ENCODE measurements around the gene EML6. TPM values are rescaled to one million over a fixed set of nuclear protein-coding genes. Genes with fewer than 3 reads are reported as not detected.

EML6 gene
- total and polyA plus RNA-seq, 2 of the 13 experiments (the other 11 are each of a cell fraction or from before 2014, with no cell fraction given), result 17.2 to 32.4 TPM

DNA sequence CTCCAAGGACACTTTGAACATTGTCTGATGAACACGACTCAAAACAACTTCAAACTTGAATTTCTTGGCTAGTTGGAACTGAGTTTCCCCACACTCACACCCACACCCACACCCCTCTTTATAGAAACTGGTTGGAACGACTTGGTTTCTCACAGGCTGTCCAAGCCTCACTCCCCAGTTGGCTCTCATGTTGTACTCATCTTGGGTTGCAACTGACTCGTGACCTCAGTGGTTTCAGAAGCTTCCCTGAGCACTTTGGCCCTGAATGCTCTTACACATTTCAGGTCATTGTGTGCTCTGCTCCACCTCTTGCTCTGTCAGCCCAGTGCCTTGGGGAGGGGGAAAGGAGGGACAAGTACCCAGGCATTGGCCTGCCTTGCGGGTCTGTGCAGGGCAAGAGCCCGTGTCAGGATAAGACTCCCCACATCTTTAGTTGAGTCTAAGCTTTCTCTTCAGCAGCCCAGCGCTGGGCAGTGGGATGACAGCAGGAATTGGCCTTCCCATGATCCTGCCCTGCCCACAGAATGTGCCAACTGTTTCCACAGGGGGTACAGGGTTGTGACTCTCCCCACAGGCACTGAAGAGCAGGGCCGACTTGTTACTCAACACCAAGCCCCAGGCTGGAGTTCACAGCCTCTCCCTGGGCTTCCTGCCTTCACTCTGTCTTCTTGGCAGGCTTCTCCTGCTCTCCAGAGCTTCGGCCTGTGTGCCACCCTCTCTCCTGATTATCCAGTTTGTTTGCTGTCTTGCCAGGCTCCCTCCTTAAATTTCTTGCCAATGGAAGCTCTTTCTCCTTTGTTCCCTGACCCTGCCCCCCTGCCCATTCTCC is 222.1 kb downstream of the EML6 start:
- ChIA-PET POLR2A (no interaction called here), CTCF (ENCODE audit: low intra/inter-chr PET ratio, low total read pairs) (no interaction called here)
- Histone ChIP-seq H3K4me2 (ENCODE audit: low read depth, low read length) (peak overlapping the region; percentile 26), H3K9me3 (ENCODE audit: low read length) (no peaks in the 10 kb centered on the region), H3K27me3 (ENCODE audit: control insufficient read depth in 1 of 2, insufficient read depth in 2 of 2, low read length in 2 of 2) (no peaks in the 10 kb centered on the region), H3K4me1 (ENCODE audit: insufficient read depth, low read length) (peaks cover 25% of the 10 kb centered on the region), H3K4me3 (replicated peaks in 1 of 3; ENCODE audit: insufficient read depth in 1 of 3, low read depth in 2 of 3, low read length in 3 of 3) (no peak overlapping the region; a peak in 1 of 6 replicates), H3K36me3 (replicated peaks in 1 of 2; ENCODE audit: control insufficient read depth in 1 of 2, insufficient read depth in 2 of 2, low read length in 2 of 2) (no peaks in the 10 kb centered on the region), H3K27ac (ENCODE audit: extremely low read length, insufficient read depth, low read length) (no peak overlapping the region), H3K9ac (ENCODE audit: insufficient read depth, low read depth, low read length) (peak overlapping the region; percentile 23), H4K20me1 (ENCODE audit: insufficient read depth, low read length) (no peaks in the 10 kb centered on the region), H2AFZ (ENCODE audit: low read length) (peak overlapping the region; percentile 5), H3K79me2 (ENCODE audit: insufficient read depth, low read length) (no peaks in the 10 kb centered on the region)
- DNase-seq (ENCODE audit: low spot score) (peak; percentile 45), FAIRE-seq (peak; percentile 58), ATAC-seq (peak; percentile 66)
- TF ChIP-seq ZNF619 (CRISPR knock-in tag; IDR thresholded peaks at IDR 0.05) (0 out of 2 replicates have a peak, but pooled peaks have one; percentile 31), ZSCAN29 (CRISPR knock-in tag; conservative IDR thresholded peaks at IDR 0.05) (no peak), CCDC6 (CRISPR knock-in tag; IDR thresholded peaks at IDR 0.05) (no peak), KLF6 (CRISPR knock-in tag; IDR thresholded peaks at IDR 0.05) (no peak), CHCHD3 (CRISPR knock-in tag; IDR thresholded peaks at IDR 0.05) (0 out of 2 replicates have a peak, but pooled peaks have one; percentile 44), MTA3 (CRISPR knock-in tag; IDR thresholded peaks at IDR 0.05) (no peak), TCF12 (IDR thresholded peaks at IDR 0.05) (no peak), TCF12 (CRISPR knock-in tag; IDR thresholded peaks at IDR 0.05) (0 out of 2 replicates have a peak, but pooled peaks have one; percentile 28), MTF2 (CRISPR knock-in tag; IDR thresholded peaks at IDR 0.05; ENCODE audit: borderline replicate concordance) (no peak)
- TF ChIP-seq, protein P1, sequence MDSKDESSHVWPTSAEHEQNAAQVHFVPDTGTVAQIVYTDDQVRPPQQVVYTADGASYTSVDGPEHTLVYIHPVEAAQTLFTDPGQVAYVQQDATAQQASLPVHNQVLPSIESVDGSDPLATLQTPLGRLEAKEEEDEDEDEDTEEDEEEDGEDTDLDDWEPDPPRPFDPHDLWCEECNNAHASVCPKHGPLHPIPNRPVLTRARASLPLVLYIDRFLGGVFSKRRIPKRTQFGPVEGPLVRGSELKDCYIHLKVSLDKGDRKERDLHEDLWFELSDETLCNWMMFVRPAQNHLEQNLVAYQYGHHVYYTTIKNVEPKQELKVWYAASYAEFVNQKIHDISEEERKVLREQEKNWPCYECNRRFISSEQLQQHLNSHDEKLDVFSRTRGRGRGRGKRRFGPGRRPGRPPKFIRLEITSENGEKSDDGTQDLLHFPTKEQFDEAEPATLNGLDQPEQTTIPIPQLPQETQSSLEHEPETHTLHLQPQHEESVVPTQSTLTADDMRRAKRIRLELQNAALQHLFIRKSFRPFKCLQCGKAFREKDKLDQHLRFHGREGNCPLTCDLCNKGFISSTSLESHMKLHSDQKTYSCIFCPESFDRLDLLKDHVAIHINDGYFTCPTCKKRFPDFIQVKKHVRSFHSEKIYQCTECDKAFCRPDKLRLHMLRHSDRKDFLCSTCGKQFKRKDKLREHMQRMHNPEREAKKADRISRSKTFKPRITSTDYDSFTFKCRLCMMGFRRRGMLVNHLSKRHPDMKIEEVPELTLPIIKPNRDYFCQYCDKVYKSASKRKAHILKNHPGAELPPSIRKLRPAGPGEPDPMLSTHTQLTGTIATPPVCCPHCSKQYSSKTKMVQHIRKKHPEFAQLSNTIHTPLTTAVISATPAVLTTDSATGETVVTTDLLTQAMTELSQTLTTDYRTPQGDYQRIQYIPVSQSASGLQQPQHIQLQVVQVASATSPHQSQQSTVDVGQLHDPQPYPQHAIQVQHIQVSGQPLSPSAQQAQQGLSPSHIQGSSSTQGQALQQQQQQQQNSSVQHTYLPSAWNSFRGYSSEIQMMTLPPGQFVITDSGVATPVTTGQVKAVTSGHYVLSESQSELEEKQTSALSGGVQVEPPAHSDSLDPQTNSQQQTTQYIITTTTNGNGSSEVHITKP (CRISPR knock-in tag; IDR thresholded peaks at IDR 0.05; ENCODE audit: low read depth), result peak; percentile 67; the same call in 1 of the 2 replicates
- TF ChIP-seq, protein P2, sequence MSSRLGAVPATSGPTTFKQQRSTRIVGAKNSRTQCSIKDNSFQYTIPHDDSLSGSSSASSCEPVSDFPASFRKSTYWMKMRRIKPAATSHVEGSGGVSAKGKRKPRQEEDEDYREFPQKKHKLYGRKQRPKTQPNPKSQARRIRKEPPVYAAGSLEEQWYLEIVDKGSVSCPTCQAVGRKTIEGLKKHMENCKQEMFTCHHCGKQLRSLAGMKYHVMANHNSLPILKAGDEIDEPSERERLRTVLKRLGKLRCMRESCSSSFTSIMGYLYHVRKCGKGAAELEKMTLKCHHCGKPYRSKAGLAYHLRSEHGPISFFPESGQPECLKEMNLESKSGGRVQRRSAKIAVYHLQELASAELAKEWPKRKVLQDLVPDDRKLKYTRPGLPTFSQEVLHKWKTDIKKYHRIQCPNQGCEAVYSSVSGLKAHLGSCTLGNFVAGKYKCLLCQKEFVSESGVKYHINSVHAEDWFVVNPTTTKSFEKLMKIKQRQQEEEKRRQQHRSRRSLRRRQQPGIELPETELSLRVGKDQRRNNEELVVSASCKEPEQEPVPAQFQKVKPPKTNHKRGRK (CRISPR knock-in tag; IDR thresholded peaks at IDR 0.05), result 0 out of 2 replicates have a peak, but pooled peaks have one; percentile 22
- TF ChIP-seq, protein P3, sequence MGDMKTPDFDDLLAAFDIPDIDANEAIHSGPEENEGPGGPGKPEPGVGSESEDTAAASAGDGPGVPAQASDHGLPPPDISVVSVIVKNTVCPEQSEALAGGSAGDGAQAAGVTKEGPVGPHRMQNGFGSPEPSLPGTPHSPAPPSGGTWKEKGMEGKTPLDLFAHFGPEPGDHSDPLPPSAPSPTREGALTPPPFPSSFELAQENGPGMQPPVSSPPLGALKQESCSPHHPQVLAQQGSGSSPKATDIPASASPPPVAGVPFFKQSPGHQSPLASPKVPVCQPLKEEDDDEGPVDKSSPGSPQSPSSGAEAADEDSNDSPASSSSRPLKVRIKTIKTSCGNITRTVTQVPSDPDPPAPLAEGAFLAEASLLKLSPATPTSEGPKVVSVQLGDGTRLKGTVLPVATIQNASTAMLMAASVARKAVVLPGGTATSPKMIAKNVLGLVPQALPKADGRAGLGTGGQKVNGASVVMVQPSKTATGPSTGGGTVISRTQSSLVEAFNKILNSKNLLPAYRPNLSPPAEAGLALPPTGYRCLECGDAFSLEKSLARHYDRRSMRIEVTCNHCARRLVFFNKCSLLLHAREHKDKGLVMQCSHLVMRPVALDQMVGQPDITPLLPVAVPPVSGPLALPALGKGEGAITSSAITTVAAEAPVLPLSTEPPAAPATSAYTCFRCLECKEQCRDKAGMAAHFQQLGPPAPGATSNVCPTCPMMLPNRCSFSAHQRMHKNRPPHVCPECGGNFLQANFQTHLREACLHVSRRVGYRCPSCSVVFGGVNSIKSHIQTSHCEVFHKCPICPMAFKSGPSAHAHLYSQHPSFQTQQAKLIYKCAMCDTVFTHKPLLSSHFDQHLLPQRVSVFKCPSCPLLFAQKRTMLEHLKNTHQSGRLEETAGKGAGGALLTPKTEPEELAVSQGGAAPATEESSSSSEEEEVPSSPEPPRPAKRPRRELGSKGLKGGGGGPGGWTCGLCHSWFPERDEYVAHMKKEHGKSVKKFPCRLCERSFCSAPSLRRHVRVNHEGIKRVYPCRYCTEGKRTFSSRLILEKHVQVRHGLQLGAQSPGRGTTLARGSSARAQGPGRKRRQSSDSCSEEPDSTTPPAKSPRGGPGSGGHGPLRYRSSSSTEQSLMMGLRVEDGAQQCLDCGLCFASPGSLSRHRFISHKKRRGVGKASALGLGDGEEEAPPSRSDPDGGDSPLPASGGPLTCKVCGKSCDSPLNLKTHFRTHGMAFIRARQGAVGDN (CRISPR knock-in tag; IDR thresholded peaks at IDR 0.05), result peak; percentile 40
- no TSS peak for BruUV-seq (replicated peaks)
- in situ Hi-C loops (cut with HindIII; ENCODE audit: extremely low pct_ligation_motif_present, low pct_unique_long_range_greater_than_20kb) (no loop called here), intact Hi-C loops (cut with micrococcal nuclease; ENCODE audit: unreplicated experiment) (no loop called here)
- WGBS (ENCODE audit: low lambda C conversion rate), result 18% methylated on average over 8 of the region's 8 CpGs
